GM12864 (cell line): ENCODE measurements around the gene SHISA9.

Experiments
- DNase-seq: peaks from one replicate; pipeline ENCODE4 v3.0.0-alpha.2; 2011; ENCODE audit warnings: low read depth
- H3K4me3 ChIP-seq: 2 replicates; pipeline ENCODE4 v1.5.1; 2011; ENCODE audit warnings: mild to moderate bottlenecking, low read depth, low read length, control low read depth
- TF ChIP-seq, protein P1 (sequence below): IDR thresholded peaks from 2 replicates; pipeline ENCODE4 v1.5.1; 2011; ENCODE audit warnings: low read depth, mild to moderate bottlenecking, moderate library complexity, low read length, control low read depth, inconsistent platforms; ENCODE audit errors: missing control alignments

The SHISA9 gene

DNA sequence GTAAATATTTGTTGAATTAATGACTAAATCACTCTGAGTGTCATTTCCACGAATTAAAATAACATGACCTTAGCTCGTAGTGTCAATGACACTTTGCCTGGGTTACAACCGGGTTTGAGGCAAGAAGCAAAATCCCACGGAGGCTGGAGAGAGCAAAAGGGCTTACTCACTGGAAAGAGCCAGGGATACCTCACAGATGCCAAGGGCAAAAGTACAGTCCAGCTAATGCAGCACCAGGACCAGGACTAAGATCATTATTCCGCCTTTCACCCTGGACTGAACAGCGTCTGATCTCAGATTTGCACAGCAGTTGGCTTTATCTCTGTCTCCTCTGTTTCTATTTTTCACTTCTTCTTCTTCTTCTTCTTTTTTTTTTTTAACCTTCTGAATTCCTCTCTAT, 175.5 kb downstream of the SHISA9 start:
- TF ChIP-seq, protein P1, sequence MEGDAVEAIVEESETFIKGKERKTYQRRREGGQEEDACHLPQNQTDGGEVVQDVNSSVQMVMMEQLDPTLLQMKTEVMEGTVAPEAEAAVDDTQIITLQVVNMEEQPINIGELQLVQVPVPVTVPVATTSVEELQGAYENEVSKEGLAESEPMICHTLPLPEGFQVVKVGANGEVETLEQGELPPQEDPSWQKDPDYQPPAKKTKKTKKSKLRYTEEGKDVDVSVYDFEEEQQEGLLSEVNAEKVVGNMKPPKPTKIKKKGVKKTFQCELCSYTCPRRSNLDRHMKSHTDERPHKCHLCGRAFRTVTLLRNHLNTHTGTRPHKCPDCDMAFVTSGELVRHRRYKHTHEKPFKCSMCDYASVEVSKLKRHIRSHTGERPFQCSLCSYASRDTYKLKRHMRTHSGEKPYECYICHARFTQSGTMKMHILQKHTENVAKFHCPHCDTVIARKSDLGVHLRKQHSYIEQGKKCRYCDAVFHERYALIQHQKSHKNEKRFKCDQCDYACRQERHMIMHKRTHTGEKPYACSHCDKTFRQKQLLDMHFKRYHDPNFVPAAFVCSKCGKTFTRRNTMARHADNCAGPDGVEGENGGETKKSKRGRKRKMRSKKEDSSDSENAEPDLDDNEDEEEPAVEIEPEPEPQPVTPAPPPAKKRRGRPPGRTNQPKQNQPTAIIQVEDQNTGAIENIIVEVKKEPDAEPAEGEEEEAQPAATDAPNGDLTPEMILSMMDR = no peak
- H3K4me3 ChIP-seq = no peak overlapping the region
- no peak for DNase-seq

DNA sequence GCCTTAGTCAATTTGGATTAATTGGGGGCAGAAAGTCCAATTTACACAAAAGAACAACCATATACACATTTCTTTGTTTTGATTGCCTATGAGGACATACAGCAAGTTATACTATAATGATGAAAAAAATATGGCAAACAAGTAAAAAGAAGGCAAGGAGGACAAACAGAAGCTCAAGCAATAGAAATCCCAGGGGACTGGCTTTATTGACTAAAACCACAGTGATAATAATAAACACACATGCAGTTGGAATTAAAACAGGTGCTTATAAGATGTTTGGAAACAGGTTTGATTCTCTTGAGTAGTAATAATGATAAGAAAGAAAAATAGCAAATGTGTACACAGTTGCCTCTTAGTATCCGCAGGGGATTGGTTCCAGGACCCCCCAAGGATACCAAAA, 176.4 kb downstream of the SHISA9 start:
- no peak for DNase-seq
- TF ChIP-seq, protein P1 = no peak
- no peak overlapping the region for H3K4me3 ChIP-seq

DNA sequence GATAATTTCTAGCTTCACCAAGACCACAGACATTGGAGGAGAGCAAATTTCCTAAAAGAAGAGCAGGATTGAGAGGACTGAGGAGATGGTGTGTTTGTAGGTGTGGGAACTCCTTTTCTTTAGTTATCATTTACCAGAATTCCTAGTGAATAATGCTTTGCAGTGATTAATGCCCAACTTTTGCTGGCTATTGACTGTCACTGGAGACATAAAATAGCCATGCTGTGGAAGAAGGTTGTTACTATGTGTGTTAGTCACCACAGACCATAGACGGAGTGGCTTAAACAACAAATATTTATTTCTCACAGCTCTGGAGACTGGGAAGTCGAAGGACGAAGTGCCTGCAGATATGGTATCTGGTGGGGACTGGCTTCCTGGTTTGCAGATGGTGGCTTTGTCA, 179.1 kb downstream of the SHISA9 start:
- DNase-seq = no peak
- TF ChIP-seq, protein P1 = no peak
- no peak overlapping the region for H3K4me3 ChIP-seq

DNA sequence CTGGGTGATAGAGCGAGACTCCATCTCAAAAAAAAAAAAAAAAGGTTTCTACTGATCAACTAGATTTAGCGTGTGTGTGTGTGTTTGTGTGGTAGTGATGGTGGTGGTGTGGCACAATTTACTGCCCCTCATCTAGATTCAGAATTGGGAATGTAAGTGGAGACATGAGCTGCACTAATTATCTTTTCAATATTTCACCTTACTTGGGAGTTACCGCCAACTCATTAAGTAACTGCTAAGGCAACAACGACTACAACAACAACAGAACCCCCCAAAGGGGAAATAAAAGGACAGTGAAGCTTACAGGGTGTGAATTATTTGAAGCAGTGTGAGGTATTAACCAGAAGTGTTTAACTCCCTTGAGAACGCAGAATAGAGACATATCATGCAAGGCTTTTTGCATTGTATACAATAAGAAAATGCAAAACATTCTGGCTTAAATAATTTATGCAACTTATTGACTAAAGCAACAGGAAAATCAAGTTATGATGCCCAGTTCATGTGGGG, 180.5 kb downstream of the SHISA9 start:
- DNase-seq = no peak
- TF ChIP-seq, protein P1 = no peak
- no peak overlapping the region for H3K4me3 ChIP-seq

DNA sequence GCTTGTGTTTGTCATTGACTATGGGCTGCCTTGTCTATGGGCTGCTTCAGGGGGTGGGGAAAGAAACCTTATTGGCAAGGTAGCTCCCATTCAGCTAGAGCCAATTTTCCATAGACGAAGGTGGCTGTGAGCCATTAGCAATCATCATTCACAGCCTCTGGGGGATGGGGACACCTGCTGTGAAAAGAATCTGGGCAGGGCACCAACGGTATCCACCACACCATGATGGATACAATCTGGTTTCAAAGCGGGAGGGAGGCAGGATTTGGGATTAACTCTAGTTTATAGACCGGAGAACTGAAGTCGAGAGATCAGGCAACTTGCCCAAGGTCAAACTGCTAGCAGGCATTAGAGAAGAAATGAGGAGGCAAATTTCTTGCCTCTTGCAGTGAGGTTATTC, 182.3 kb downstream of the SHISA9 start:
- DNase-seq = no peak
- TF ChIP-seq, protein P1 = no peak
- no peak overlapping the region for H3K4me3 ChIP-seq

DNA sequence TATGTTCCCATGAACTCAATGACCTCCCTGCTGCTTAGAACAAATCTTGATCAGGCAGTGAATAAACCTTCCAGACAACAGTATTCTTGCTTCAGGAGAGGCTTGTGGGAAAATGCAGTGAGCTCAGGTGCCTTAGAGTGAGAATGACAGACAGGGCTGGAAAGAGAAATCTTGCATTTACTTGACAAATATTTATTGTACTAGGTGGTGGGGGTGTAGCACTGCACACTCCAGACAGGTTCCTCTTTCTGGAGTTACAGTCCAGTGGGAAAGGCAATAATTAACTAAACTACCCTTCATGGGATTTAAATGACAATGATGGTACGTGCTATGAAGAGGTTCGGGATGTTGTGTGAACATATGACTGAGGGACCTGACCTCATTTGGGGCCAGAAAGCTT, 182.9 kb downstream of the SHISA9 start:
- no peak overlapping the region for H3K4me3 ChIP-seq
- TF ChIP-seq, protein P1 = no peak

DNA sequence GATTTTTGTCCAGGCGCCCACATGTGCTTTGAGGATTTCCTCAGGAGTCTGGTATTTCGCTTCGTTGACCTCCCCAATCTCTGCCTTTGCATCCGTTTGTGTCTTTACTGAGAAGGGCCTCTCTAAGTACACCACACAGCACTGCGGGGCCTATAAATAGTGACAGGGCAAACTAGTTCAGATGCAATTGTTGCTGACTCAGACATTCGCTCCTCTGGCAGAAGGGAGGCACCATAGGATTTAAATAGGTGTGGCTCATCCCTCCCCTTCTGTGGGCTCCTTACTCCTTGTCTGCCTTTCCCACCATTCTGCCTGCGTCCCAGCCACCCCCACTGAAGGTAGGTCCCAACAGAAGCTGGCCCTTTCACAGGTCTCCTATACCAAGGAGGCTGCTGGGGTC, 192.3 kb downstream of the SHISA9 start:
- TF ChIP-seq, protein P1 = no peak
- DNase-seq = no peak
- H3K4me3 ChIP-seq = no peak overlapping the region

More for the DNA sequence above, 182.9 kb downstream of the SHISA9 start:
- no peak for DNase-seq
